Immature natural killer cell (primary cell): ENCODE results near the gene FKRP. TPM values are rescaled to one million over a fixed set of nuclear protein-coding genes. Genes with fewer than 3 reads are reported as not detected.

Experiments used
- DNase-seq, 3 donors: peaks; one replicate each; pipeline ENCODE4 v3.0.0; 2022; ENCODE audit warnings: mixed read lengths in 1 of 3
- H3K27ac Mint-ChIP-seq, 6 donors: one replicate each; pipeline ENCODE4 v1.8.0; 2020; ENCODE audit warnings: mixed read lengths in 6 of 6, mild to moderate bottlenecking in 5 of 6, inconsistent platforms in 4 of 6, moderate library complexity in 3 of 6
- H3K27me3 Mint-ChIP-seq, 3 donors: one replicate each; pipeline ENCODE4 v1.8.0; 2020 to 2021; ENCODE audit warnings: low read depth in 3 of 3, mild to moderate bottlenecking in 3 of 3, mixed read lengths in 3 of 3, moderate library complexity in 3 of 3, inconsistent platforms in 1 of 3
- H3K36me3 Mint-ChIP-seq, 3 donors: one replicate each; pipeline ENCODE4 v1.8.0; 2020; ENCODE audit warnings: mixed read lengths in 3 of 3, inconsistent platforms in 2 of 3, mild to moderate bottlenecking in 2 of 3
- H3K4me1 Mint-ChIP-seq, 2 donors: one replicate each; pipeline ENCODE4 v1.8.0; 2020; ENCODE audit warnings: inconsistent platforms in 2 of 2, mild to moderate bottlenecking in 2 of 2, mixed read lengths in 2 of 2, moderate library complexity in 1 of 2
- H3K4me3 Mint-ChIP-seq, 5 donors: one replicate each; pipeline ENCODE4 v1.8.0; 2020; ENCODE audit warnings: mild to moderate bottlenecking in 5 of 5, mixed read lengths in 5 of 5, inconsistent platforms in 3 of 5, moderate library complexity in 3 of 5
- H3K9me3 Mint-ChIP-seq, 6 donors: one replicate each; pipeline ENCODE4 v1.8.0; 2020; ENCODE audit warnings: mild to moderate bottlenecking in 6 of 6, mixed read lengths in 6 of 6, inconsistent platforms in 4 of 6, moderate library complexity in 3 of 6
- polyA plus RNA-seq, 3 donors: library from polyadenylated mRNA; unstranded; fragments of 300-500 nt; fragmentation: Illumina TruSeq; gene quantifications; one replicate each; pipeline ENCODE4 v1.2.3, GENCODE V29; 2021

The FKRP gene
- polyA plus RNA-seq, 3 donors from 2014 or later, result 2.2 to 5.4 TPM; not detected in 1

- Mint-ChIP-seq H3K27me3 (peaks cover 0 to 9% (median 5%) of the 10 kb centered on the region in 3 donors), H3K27ac (peak overlapping the region in 1 of 6 donors; percentile 69), H3K4me1 (peaks cover 8 to 14% of the 10 kb centered on the region in 2 donors), H3K36me3 (peaks cover 4 to 45% (median 21%) of the 10 kb centered on the region in 3 donors), H3K4me3 (no peak overlapping the region), H3K9me3 (no peaks in the 10 kb centered on the region)
- DNase-seq, result no peak
Measured at GRCh38 chr19:46730595-46730994, 15.3 kb upstream of the FKRP start.

GRCh38 chr19:46731007-46731501 lies 14.8 kb upstream of the FKRP start:
- H3K4me3 Mint-ChIP-seq, result no peak overlapping the region
- peaks cover 4 to 40% (median 19%) of the 10 kb centered on the region in 3 donors for H3K36me3 Mint-ChIP-seq
- H3K27ac Mint-ChIP-seq, result peak overlapping the region in 3 of 6 donors; percentile 21 to 69 (median 27)

GRCh38 chr19:46731584-46731983 lies 14.3 kb upstream of the FKRP start:
- H3K27me3 Mint-ChIP-seq, result peaks cover 0 to 6% (median 5%) of the 10 kb centered on the region in 3 donors
- no peak overlapping the region for H3K4me3 Mint-ChIP-seq
- peak overlapping the region in 4 of 6 donors; percentile 8 to 60 (median 24) for H3K27ac Mint-ChIP-seq
- DNase-seq, result no peak
- H3K9me3 Mint-ChIP-seq, result no peaks in the 10 kb centered on the region
- H3K4me1 Mint-ChIP-seq, result peaks cover 8 to 14% of the 10 kb centered on the region in 2 donors
- H3K36me3 Mint-ChIP-seq, result peaks cover 4 to 35% (median 16%) of the 10 kb centered on the region in 3 donors

More at GRCh38 chr19:46731007-46731501, 14.8 kb upstream of the FKRP start:
- DNase-seq, result no peak
- Mint-ChIP-seq H3K4me1 (peaks cover 8 to 14% of the 10 kb centered on the region in 2 donors), H3K27me3 (peaks cover 0 to 9% (median 5%) of the 10 kb centered on the region in 3 donors), H3K9me3 (no peaks in the 10 kb centered on the region)

- no peaks in the 10 kb centered on the region for H3K9me3 Mint-ChIP-seq
- H3K27ac Mint-ChIP-seq, result peak overlapping the region in 2 of 6 donors; percentile 27 to 64
- H3K4me3 Mint-ChIP-seq, result no peak overlapping the region
- peaks cover 4 to 31% (median 16%) of the 10 kb centered on the region in 3 donors for H3K36me3 Mint-ChIP-seq
- peaks cover 0 to 6% (median 5%) of the 10 kb centered on the region in 3 donors for H3K27me3 Mint-ChIP-seq
- H3K4me1 Mint-ChIP-seq, result peaks cover 8 to 14% of the 10 kb centered on the region in 2 donors
- no peak for DNase-seq
Measured at GRCh38 chr19:46732172-46732938, 13.5 kb upstream of the FKRP start.

- Mint-ChIP-seq H3K36me3 (peaks cover 4 to 31% (median 16%) of the 10 kb centered on the region in 3 donors), H3K27me3 (peaks cover 0 to 6% (median 5%) of the 10 kb centered on the region in 3 donors), H3K9me3 (no peaks in the 10 kb centered on the region), H3K4me1 (peaks cover 8 to 14% of the 10 kb centered on the region in 2 donors), H3K27ac (peak overlapping the region in 1 of 6 donors; percentile 58), H3K4me3 (no peak overlapping the region)
- no peak for DNase-seq
Measured at GRCh38 chr19:46732966-46733689, 12.7 kb upstream of the FKRP start.

- no peak overlapping the region for H3K27ac Mint-ChIP-seq
- H3K27me3 Mint-ChIP-seq, result peaks cover 0 to 6% (median 5%) of the 10 kb centered on the region in 3 donors
- H3K36me3 Mint-ChIP-seq, result peaks cover 2 to 28% (median 13%) of the 10 kb centered on the region in 3 donors
- peaks cover 4 to 12% of the 10 kb centered on the region in 2 donors for H3K4me1 Mint-ChIP-seq
- DNase-seq, result no peak
- no peak overlapping the region for H3K4me3 Mint-ChIP-seq
- H3K9me3 Mint-ChIP-seq, result no peaks in the 10 kb centered on the region
Measured at GRCh38 chr19:46733690-46734292, 12.1 kb upstream of the FKRP start.

- peaks cover 0 to 16% (median 10%) of the 10 kb centered on the region in 3 donors for H3K36me3 Mint-ChIP-seq
- no peaks in the 10 kb centered on the region for H3K9me3 Mint-ChIP-seq
- no peak for DNase-seq
- no peak overlapping the region for H3K4me3 Mint-ChIP-seq
- peaks cover 15 to 23% of the 10 kb centered on the region in 2 donors for H3K4me1 Mint-ChIP-seq
- peaks cover 0 to 2% (median 1%) of the 10 kb centered on the region in 3 donors for H3K27me3 Mint-ChIP-seq
- no peak overlapping the region for H3K27ac Mint-ChIP-seq
Measured at GRCh38 chr19:46736531-46737297, 9.1 kb upstream of the FKRP start.

- H3K36me3 Mint-ChIP-seq, result peaks cover 0 to 11% (median 7%) of the 10 kb centered on the region in 3 donors
- no peak for DNase-seq
Measured at GRCh38 chr19:46737298-46737654, 8.6 kb upstream of the FKRP start.

GRCh38 chr19:46737761-46738171 lies 8.1 kb upstream of the FKRP start:
- DNase-seq, result no peak
- H3K9me3 Mint-ChIP-seq, result no peaks in the 10 kb centered on the region
- H3K4me1 Mint-ChIP-seq, result peaks cover 23 to 33% of the 10 kb centered on the region in 2 donors
- no peaks in the 10 kb centered on the region for H3K27me3 Mint-ChIP-seq
- peak overlapping the region in 1 of 6 donors; percentile 55 for H3K27ac Mint-ChIP-seq
- no peak overlapping the region for H3K4me3 Mint-ChIP-seq
- H3K36me3 Mint-ChIP-seq, result peaks cover 0 to 11% (median 7%) of the 10 kb centered on the region in 3 donors

More at GRCh38 chr19:46737298-46737654, 8.6 kb upstream of the FKRP start:
- no peak overlapping the region for H3K4me3 Mint-ChIP-seq
- peaks cover 20 to 28% of the 10 kb centered on the region in 2 donors for H3K4me1 Mint-ChIP-seq
- no peaks in the 10 kb centered on the region for H3K27me3 Mint-ChIP-seq
- H3K9me3 Mint-ChIP-seq, result no peaks in the 10 kb centered on the region
- no peak overlapping the region for H3K27ac Mint-ChIP-seq

GRCh38 chr19:46739290-46739771 lies 6.5 kb upstream of the FKRP start:
- H3K27me3 Mint-ChIP-seq, result peaks cover 0 to 3% (median 0%) of the 10 kb centered on the region in 3 donors
- no peaks in the 10 kb centered on the region for H3K9me3 Mint-ChIP-seq
- DNase-seq, result no peak
- H3K4me1 Mint-ChIP-seq, result peaks cover 34 to 48% of the 10 kb centered on the region in 2 donors
- peak overlapping the region in 1 of 6 donors; percentile 45 for H3K27ac Mint-ChIP-seq
- peaks cover 0 to 1% (median 1%) of the 10 kb centered on the region in 3 donors for H3K36me3 Mint-ChIP-seq
- no peak overlapping the region for H3K4me3 Mint-ChIP-seq

- no peaks in the 10 kb centered on the region for H3K9me3 Mint-ChIP-seq
- no peak overlapping the region for H3K4me3 Mint-ChIP-seq
- H3K4me1 Mint-ChIP-seq, result peaks cover 47 to 59% of the 10 kb centered on the region in 2 donors
Measured at GRCh38 chr19:46741447-46741846, 4.4 kb upstream of the FKRP start.

GRCh38 chr19:46742926-46743480 lies 2.9 kb upstream of the FKRP start:
- Mint-ChIP-seq H3K9me3 (no peaks in the 10 kb centered on the region), H3K27ac (peak overlapping the region in 2 of 6 donors; percentile 21 to 49), H3K4me1 (peaks cover 52 to 64% of the 10 kb centered on the region in 2 donors), H3K4me3 (peak overlapping the region; percentile 4 to 36 (median 30)), H3K27me3 (peaks cover 8 to 12% (median 11%) of the 10 kb centered on the region in 3 donors), H3K36me3 (no peaks in the 10 kb centered on the region)
- DNase-seq, result no peak

More at GRCh38 chr19:46741447-46741846, 4.4 kb upstream of the FKRP start:
- no peak for DNase-seq
- peaks cover 0 to 9% (median 2%) of the 10 kb centered on the region in 3 donors for H3K27me3 Mint-ChIP-seq
- no peaks in the 10 kb centered on the region for H3K36me3 Mint-ChIP-seq
- no peak overlapping the region for H3K27ac Mint-ChIP-seq
